ENCODE data around the gene ATP1A4.

Gene ATP1A4

DNA sequence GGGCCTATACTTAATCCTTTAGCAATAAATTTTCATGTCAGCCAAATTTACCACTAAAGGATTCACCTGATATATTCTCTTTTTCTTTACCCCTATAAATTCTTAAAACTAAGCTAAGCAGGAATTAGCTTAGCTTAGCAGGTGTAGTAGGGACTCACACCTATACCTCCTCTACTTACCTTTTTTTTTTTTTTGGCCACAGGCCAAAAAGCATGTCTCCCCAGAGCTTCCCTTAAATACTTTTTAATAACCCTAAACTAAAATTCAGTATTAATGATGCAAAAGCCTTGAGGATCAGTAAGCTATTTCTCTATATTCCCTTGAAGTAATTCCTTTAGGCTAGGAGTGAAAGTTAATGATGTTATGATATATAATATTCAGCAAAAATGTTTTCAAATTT lies 77.0 kb downstream of the ATP1A4 start:
- DNase-seq (ENCODE audit: low read depth, low spot score), result no peak
- in situ Hi-C loops (cut with HindIII; ENCODE audit: low sequenced_read_pairs), result no loop called here
- TF ChIP-seq, protein P1, sequence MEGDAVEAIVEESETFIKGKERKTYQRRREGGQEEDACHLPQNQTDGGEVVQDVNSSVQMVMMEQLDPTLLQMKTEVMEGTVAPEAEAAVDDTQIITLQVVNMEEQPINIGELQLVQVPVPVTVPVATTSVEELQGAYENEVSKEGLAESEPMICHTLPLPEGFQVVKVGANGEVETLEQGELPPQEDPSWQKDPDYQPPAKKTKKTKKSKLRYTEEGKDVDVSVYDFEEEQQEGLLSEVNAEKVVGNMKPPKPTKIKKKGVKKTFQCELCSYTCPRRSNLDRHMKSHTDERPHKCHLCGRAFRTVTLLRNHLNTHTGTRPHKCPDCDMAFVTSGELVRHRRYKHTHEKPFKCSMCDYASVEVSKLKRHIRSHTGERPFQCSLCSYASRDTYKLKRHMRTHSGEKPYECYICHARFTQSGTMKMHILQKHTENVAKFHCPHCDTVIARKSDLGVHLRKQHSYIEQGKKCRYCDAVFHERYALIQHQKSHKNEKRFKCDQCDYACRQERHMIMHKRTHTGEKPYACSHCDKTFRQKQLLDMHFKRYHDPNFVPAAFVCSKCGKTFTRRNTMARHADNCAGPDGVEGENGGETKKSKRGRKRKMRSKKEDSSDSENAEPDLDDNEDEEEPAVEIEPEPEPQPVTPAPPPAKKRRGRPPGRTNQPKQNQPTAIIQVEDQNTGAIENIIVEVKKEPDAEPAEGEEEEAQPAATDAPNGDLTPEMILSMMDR (IDR thresholded peaks at IDR 0.05; ENCODE audit: low read depth, low read length), result no peak
- no peak overlapping the region for H3K4me3 ChIP-seq (ENCODE audit: low read depth, low read length)

DNA sequence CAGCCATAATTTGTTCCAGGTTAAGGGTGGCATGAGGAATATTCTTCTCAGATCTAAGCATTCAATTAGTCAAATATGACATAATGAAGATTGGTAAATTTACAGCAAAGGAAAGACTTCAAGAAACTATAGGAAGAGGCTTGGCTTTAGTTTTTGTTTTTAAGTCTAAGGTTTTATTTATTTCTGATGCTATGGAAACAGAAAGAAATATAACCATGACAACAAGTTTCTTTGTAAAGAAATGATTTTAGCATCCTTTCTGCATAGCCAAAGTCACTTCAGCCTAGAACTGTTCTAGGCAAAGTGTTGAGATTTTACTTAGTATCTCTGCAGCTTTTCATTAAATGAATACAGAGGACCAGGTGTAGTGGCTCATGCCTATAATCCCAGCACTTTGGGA lies 81.5 kb downstream of the ATP1A4 start:
- no peak for DNase-seq (ENCODE audit: low read depth, low spot score)
- TF ChIP-seq, protein P1 (IDR thresholded peaks at IDR 0.05; ENCODE audit: low read depth, low read length), result no peak
- no peak overlapping the region for H3K4me3 ChIP-seq (ENCODE audit: low read depth, low read length)
- in situ Hi-C loops (cut with HindIII; ENCODE audit: low sequenced_read_pairs), result no loop called here
